Right renal pelvis (tissue), 4 donors: ENCODE data around the gene KLHL26. TPM values are rescaled to one million over a fixed set of nuclear protein-coding genes. Genes with fewer than 3 reads are reported as not detected.

ENCODE experiments used
- DNase-seq, 4 donors: peaks; one replicate each; pipeline ENCODE4 v3.0.0-alpha.2; 2013; ENCODE audit warnings: low read depth in 4 of 4, low spot score in 3 of 4, missing footprints in 1 of 4
- polyA plus RNA-seq, 4 donors: library from polyadenylated mRNA; unstranded; fragments of 120-200 nt; gene quantifications; one replicate each; pipeline ENCODE4 v1.2.1, GENCODE V29; 2013; ENCODE audit not compliant: insufficient read length in 4 of 4

The KLHL26 gene
- polyA plus RNA-seq, 4 donors, result 6.7 to 8.8 (median 7.1) TPM

DNA sequence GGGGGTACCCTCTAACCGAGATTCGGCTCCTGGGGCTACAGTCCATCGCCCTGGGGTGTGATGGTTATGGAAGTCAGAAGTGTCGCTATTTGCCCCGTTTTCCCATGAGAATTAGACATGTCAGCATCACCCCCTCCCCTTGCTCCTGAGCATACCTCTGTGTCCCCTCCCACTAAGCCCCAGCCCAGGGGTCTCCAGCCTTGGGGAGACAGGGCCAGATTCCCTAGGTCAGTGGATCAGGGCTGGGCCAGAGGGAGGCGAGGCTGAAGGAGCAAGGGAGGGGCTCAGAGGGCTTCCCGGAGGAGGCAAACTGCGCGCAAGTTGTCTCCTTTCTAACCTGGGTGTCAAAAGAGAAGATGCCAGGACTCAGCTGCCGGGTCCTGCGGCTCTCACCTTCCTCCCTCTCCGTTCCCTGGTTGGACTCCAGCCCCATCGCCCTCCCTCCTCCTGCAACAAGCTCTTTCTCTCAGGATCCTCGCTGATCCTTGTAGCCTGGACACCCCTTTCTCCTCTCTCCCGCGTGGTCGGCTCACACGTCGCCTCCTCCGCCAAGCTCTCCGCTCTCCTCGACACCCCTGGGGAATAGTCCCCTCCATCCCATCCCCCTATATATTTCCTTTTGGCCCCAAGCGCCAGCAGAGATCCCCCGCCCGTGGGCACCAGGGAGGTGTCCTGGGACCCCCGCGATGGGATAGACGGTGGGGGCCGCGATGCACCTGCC lies 24.6 kb upstream of the KLHL26 start:
- DNase-seq, result no peak

DNA sequence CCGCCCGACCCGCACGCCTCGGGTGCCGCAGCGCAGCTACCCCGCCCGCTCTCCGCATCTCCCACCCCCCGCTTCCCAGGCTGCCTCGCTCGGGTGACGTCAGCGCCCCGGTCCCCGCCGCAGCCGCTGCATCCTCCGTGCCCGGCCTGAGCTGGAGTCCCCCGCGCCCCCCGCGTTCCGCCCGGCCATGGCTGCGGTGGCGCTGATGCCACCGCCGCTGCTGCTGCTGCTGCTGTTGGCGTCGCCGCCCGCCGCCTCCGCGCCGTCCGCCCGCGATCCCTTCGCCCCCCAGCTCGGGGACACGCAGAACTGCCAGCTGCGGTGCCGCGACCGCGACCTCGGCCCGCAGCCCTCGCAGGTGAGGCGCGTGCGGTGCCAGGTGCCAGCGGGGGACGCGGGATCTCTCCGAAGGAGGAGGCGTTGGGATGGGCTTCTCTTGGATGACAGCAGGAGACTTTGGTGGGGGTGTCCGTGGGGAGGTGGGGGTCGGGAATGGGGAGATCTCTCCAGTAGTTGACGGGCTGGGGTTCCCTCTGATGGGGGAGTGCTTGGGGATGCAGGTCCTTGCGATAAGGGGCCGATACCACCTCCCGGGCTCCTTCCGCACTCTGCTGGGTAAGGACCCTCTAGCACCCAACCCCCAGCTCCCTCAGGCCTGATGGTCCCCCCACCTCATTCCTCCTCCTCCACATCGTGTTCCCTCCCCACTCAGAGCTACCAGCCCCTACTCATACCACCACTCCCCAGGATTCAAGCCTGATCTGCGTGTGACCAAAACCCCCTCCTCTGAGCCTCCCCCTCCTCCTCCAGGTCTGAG lies 23.8 kb upstream of the KLHL26 start, which contains the start of gene TMEM59L:
Gene TMEM59L (plus strand): TSS at position 99 of the 817 bp plus-strand sequence. CDS start 89 bp downstream, at position 188.
- DNase-seq, result no peak

DNA sequence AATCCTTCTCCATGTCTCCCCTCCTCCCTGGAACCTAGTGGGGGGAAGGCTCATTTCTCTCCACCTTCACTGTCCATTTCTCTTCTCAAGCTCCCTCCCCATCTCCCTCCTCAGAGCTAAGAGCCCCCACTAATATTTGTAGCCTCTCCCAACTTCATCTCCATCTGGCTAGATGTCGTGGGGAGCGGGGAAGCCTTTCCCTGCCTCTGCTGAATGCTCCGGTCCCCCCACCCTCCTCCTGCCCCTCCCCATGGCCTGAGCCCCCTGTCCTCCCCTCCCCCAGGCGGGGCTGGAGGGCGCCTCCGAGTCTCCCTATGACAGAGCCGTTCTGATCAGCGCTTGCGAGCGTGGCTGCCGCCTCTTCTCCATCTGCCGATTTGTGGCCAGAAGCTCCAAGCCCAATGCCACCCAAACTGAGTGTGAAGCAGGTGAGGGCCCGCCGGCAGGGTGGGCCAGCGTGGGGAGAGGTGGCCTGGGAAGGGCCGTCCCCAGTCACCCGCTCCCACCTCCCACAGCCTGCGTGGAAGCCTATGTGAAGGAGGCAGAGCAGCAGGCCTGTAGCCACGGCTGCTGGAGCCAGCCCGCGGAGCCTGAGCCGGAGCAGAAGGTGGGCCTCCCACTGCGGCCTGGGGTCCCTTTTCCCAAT lies 23.1 kb upstream of the KLHL26 start:
- DNase-seq, result no peak

DNA sequence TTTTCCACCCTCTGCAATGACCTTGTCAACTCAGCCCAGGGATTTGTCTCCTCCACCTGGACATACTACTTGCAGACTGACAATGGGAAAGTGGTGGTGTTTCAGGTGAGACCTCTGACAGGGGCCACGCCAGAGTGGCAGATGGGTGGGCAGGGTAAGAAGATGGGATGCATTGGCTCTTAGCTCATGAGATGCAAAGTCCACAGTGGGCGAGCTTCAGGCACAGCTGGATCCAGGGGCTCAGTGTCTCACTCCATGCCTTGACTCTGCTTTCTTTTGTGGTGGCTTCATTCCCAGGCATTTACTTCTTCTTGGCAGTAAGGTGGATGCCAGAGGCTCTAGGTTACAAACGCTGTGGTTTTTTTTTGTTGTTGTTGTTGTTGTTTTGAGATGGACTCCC lies 20.8 kb upstream of the KLHL26 start:
- no peak for DNase-seq

DNA sequence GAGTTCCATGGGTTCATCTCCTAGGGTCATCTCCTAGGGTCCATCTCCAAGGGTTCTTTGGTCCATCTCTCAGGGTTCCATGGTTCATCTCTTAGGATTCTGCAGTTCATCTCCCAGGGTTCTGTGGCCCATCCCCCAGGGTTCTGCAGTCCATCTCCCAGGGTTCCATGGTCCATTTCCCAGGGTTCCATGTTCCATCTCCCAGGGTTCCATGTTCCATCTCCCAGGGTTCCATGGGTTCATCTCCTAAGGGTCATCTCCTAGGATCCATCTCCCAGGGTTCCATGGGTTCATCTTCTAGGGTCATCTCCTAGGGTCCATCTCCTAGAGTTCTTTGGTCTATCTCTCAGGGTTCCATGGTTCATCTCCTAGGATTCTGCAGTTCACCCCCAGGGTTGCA lies 19.3 kb upstream of the KLHL26 start:
- no peak for DNase-seq

DNA sequence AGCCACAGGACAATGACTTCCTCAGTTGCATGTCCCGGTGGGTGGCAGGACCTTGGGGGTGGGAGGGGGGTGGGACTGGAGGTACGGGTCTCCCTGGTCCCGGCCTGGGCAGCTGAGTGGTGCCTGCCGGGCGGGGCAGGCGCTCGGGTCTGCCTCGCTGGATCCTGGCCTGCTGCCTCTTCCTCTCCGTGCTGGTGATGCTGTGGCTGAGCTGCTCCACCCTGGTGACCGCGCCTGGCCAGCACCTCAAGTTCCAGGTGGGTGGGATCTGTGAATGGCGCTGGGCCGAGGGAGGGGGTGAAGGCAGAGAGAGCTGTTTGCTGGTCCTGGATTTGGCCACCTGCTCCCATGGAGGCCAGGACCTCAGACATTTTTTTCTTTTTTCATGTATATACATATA lies 18.6 kb upstream of the KLHL26 start:
- no peak for DNase-seq

DNA sequence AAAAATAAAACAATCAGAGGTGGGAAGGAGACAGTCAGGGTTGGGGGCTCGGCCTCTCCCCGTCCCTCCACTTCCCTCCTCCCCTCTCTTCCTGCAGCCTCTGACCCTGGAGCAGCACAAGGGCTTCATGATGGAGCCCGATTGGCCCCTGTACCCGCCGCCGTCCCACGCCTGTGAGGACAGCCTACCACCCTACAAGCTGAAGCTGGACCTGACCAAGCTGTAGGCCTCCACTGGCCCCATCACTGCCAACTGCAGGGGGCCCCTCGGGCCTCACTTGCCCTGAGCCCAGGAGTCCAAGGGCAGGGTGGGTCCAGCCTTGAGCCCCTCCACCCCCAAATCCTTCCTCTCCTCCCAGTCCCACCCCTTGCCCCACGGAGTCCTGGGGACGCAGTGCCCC lies 16.5 kb upstream of the KLHL26 start:
- no peak for DNase-seq

DNA sequence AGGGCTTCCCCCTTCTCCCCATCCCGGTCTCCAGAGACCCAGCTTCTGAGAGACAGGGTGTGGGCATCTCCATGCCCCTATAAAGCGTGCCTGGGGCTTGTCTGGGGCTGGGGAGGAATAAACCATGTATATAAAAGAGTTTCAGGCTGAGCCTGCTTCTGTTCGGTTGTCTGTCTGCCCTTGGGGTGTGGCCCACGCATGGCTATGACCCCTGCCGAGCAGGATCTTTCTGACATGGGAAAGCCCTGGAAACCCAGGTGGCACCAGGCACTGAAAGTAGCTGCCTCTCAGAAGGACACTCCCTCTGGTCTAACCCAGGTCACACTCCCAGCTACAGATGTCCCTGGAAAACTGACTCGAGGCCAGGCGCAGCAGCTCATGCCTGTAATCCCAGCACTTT lies 15.9 kb upstream of the KLHL26 start:
- no peak for DNase-seq

DNA sequence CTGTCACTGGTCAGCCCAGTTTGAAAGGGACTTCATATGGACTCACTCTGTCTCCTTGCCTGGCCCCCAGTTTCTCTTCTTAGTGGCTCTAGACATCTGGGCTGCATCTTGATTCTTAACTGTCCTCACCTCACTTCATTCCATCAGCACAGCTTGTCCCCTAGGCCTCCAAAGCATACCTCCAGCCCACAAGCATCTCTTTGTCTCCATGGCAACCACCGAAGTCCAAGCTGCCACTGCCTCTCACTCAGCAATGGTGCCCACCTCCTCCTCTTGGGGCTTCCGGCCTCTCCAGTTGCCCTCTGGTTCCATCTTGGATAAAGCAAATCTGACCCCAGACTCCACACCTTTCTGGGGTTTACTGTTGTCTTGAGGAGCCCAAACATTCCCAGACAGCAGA lies 9.9 kb upstream of the KLHL26 start:
- DNase-seq, result no peak

DNA sequence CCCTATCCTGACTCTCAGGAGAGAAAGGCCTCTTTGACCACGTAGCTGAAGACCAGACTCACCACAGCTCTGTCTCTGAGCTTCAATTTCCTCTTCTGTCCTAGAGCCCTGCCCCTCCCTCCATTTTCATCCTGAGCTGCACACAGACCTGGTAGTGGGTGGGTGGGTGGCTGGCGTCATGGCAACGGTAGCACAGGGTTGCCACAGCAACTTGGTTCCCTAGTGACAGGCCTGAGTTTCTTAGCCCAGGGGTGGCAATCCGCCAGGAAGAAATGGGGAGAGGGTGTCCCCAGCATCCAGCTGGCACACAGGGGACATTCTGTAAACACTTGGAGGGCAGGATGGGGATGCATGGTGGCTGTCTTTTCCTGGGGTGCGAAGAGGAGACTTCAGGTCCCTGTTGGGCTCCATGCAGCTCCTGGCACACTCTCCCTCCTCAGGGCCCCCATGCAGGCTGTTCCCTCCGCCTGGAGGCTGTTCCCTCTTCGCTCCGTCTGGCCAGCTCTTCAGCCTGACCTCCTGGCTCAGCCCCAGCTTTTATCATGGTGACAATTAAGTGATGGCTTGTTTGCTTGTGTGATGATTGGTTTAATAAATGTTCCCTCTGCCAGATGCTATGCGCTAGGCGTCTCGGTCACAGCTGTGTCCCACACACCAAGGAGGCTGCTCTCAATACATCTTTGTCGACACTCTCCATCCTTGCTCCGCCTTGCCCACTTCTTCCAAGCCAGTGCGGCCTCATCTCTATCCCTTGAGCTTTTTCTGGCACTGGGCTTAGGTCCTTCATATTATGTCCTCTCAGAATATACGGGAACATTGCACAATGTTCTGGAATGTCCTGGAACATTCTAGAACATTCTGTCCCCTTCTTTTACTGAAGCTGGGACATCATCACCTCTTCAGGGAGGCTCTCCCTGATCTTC lies 7.4 kb upstream of the KLHL26 start:
- no peak for DNase-seq

DNA sequence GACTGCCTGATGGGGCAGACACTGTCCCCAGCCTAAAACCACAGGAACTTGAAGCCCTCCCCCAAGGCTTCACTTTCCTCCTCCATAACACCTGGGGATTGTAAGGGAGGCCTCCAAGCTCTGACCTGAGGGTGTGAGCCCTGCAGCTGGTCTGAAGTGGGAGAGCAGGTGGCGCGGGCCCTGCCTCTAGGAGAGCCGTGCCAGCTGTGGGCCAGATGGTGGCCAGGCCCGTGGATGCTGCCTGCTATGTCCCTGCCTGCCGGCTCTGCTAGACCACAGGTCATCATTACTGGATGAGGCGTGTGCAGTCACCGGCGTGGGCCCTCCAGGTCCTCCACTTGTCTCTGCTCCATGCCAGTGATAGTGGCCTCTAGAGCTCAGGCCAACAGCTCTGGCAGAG lies 3.5 kb upstream of the KLHL26 start:
- no peak for DNase-seq

DNA sequence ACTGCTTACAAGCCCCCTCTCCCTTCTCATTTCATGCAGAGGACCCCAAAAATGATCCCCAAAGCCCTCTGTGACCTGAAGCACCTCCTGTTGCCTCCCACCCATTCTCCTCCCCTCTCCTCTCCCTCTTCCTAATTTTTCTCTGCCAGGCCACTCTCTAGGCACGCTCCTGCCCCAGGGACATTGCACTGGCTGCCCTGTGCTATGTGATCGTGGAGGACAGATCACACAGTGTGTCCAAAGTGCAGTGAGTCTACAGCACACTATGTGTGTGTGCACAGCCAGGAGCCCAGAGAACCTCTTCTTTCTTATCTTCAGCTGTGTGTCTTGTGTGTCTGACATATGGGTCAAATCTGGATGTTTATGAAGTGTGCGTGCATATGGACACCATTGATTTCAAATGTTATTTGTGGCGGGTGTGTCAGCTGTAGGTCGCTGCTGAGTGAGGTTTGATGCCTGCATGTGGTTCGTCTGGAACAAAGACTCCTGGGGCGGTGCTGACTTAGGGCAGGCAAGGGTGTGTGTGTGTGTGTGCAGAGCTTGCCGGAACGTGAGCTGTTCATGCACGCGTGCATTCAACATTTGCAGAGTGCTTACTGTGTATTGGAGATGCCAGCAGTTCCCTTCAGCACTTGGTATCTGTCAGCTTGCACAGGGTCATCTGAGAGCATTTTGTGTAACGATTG lies 2.1 kb upstream of the KLHL26 start:
- DNase-seq, result no peak

DNA sequence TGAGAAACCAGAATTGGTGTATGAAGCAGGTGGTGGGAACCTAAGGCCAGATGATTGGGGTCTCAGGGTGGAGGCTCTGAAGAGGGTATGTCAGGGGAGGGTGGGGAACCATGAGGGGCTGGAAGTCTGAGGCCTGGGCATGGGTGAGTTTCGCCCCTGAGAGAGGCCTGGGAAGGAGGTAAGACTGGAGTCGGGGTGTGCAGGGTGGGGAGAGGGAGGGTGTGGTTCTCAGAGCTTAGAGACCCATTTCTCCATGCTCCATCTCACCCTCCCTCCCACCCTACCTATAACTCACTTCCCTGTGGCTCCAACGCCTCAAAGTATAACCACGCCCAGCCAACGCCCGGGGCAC lies 1.0 kb upstream of the KLHL26 start:
- no peak for DNase-seq

DNA sequence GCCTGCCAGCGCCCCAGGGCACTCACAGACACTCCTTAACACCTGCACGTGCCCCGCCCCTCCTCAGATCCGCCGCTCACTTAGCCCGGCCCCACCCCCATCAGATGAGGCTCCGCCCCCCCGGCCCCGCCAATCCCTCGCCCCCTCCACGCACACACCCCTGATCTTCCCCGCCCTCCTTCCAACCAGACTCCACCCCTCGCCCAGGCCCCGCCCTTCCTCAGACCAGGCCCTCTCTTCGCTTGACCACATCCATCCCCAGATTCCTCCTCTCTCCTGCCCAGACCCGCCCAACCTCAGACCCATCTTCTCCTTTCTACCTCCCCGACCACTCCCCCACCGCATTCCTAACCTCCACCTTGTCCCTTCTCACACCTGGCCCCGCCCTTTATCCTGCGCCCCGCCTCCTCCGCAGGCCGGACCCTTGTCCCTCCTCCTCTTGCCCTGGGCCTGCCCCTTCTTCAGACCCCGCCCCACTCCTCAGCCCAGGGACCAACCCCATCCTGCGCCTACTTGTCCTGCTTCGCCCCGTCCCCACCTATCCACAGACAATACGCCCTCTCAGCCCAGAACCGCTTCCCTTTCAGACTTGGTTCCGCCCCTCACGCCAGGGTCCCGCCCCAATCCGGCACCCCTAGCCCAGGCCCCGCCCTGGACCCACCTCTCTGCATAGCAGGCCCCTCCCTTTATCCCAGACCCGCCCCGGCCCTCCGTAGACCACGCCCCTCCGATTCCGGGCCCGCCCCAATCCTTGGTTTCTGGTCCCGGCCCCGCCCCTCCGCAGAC lies 452 bp upstream of the KLHL26 start:
- DNase-seq, result peak; percentile 85 to 88 (median 85)

DNA sequence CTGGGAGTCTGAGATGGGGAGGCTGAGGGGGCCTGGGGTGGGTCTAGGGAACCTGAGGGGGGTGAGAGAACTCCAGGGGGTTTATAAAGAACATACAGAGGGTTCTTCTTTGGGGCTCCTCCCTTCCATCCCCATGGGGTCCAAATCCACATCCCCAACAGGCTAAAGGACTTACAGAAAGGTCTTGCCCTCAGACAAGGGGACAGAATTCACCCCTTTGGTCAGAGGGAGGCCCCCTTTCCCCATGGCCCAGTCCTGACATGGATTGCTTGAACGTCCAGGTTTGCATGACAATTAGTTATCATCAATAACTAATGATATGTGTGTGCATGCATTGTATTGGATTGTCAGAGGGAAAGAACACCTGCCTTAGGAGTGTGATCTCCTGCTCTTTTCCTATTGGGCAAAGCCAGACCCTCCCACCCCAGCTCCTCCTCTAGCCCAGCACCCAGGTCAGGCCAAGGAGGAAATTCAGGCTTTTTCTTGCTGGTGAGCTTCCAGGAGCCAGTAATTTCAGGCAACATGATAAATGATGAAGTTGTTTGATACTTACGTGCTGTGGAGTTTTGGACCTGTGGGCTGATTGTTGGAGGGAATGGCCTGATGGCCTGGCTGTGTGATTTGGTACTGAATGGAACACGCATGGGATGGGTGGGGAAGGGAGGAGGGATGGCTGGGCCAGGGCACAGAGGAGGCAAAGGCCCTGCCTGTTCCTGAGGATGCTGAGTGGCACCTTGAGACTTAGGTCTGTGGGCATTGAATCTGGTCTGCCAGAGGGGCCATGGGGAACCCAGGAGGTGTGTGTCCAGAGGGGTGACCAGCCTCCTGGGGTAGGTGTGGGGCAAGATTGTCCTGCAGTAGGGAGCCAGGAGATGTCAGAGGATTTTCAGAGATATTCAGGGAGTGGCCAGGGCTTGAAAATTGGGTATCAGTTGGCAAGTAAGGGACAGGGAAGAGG lies 1.1 kb downstream of the KLHL26 start:
- no peak for DNase-seq

DNA sequence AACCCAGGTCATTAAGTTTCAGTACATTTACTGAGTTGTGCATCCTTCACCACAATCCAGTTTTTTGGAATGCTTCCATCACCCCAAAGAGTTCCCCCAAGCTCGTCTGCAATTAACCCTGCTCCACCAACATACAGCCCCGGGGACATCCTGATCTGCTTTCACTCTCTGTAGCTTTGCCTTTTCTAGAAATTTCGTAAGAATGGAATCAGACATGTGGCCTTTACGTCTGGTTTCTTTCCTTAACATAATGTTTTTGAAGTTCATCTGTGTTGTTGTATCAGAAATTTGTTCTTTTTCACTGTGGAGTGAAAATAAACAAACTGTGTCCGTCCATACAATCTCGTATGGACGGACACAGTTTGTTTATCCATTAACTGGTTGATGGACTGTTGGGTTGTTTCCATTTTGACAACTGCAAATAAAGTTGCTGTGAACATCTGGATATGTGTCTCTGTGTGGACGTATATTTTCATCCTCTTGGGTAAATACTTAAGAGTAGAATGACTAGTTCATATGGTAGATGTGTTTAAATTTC lies 2.9 kb downstream of the KLHL26 start:
- no peak for DNase-seq

DNA sequence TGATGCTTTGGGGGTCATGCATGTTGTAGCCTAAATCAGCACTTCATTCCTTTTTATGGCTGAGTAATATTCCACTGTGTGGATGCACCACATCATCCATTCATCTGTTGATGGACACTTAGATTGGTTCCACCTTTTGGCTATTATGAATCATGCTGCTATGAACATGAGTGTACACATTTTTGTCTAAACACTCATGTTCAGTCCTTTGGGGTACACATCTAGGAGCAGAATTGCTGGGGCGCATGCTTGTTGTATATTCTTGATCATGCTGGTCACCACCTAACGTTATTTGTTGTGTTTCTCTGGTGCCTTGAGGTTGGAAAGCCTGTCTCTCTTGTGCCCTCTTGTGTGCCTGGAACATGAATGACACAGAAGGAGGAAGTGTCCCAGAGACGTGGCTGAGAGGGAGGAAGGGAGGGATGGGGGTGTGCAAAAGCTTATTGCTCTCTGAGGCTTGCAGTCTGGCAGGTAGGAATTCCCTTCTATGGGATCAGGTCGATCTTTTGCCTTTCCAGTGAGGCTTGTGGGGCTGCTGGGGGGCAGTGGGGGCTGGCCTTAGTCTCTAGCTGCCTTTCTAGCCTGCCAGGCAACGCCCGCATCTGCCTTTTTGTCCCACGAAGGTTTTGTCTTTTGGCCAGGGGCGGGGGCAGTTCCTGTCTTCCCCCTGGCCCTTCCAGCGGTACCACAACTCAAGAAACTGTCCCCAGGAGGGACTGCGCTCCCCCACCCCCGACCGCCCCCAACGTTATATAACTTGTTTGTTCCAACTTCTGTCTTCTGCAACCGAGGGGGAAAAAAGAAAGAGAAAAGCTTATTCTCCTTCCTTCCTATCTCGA lies 7.6 kb downstream of the KLHL26 start:
- DNase-seq, result no peak
